Measurements from ENCODE around the gene PRKCQ. TPM values are rescaled to one million over a fixed set of nuclear protein-coding genes. Genes with fewer than 3 reads are reported as not detected.

PRKCQ gene
- total and polyA plus RNA-seq, 2 of the 8 experiments (the other 6 are each of a cell fraction or from before 2014, with no cell fraction given) = 9.1 to 22.6 TPM

GRCh38 chr10:6563075-6563474, 17.0 kb downstream of the PRKCQ start:
- no peak overlapping the region; the same call in none of the 2 replicates for H2BK12ac ChIP-seq (ENCODE audit: low read depth, low read length)
- H3K4me2 ChIP-seq (ENCODE audit: insufficient read depth in 1 of 2, low read depth in 2 of 2, low read length in 2 of 2) = no peak overlapping the region
- H3K23ac ChIP-seq (ENCODE audit: insufficient read length) = no peak overlapping the region
- H2BK5ac ChIP-seq (ENCODE audit: low read depth, low read length) = no peak overlapping the region
- ChIA-PET POLR2A (ENCODE audit: partially characterized antibody) (no interaction called here), CTCF (ENCODE audit: partially characterized antibody) (interaction anchor here (0.6 to 1.4 kb wide), 4 partner anchors 8 to 154 kb away, joined by 3 to 5 read pairs (median 4); no protein-coding TSS in a partner anchor)
- no peak overlapping the region for H2AK5ac ChIP-seq (ENCODE audit: low read depth, low read length)
- WGBS, 2 experiments (ENCODE audit: extremely low coverage in 1 of 2, insufficient coverage in 1 of 2, insufficient read length in 1 of 2, insufficient replicate concordance in 2 of 2, low coverage in 1 of 2, low lambda C conversion rate in 2 of 2, missing lambda C conversion rate in 1 of 2) = 88% methylated on average over 7 of the region's 7 CpGs; no CpG with 5 or more reads in 1 of the 2 experiments
- H2BK20ac ChIP-seq (ENCODE audit: low read length) = no peak overlapping the region
- no peaks in the 10 kb centered on the region for H3K27me3 ChIP-seq (replicated peaks in 1 of 4; ENCODE audit: control insufficient read depth in 3 of 4, extremely low read depth in 1 of 4, insufficient read depth in 3 of 4, low read length in 3 of 4)
- H3K9ac ChIP-seq (replicated peaks in 1 of 4; ENCODE audit: extremely low read depth in 1 of 4, low read depth in 3 of 4, low read length in 3 of 4) = no peak overlapping the region
- no peak overlapping the region for H3K14ac ChIP-seq (ENCODE audit: insufficient read length)
- H4K20me1 ChIP-seq (replicated peaks in 1 of 2; ENCODE audit: control insufficient read depth in 1 of 2, insufficient read depth in 2 of 2, low read length in 2 of 2) = peaks cover 0 to 5% of the 10 kb centered on the region in 2 experiments
- H3K79me1 ChIP-seq (ENCODE audit: low read depth, low read length) = peaks cover 11% of the 10 kb centered on the region
- peaks cover 0 to 5% of the 10 kb centered on the region in 2 experiments; a peak in 2 of 4 replicates for H3K79me2 ChIP-seq (ENCODE audit: control insufficient read depth in 1 of 2, insufficient read depth in 2 of 2, low read length in 2 of 2)
- H3K36me3 ChIP-seq (ENCODE audit: control insufficient read depth in 2 of 4, insufficient read depth in 4 of 4, low read length in 3 of 4) = no peaks in the 10 kb centered on the region
- no peaks in the 10 kb centered on the region for H3K9me3 ChIP-seq (ENCODE audit: insufficient read depth in 2 of 2, low read depth in 1 of 2, low read length in 1 of 2)
- no peak for DNase-seq (ENCODE audit: low read depth in 1 of 2, low spot score in 2 of 2)
- no peak overlapping the region for H2AFZ ChIP-seq (ENCODE audit: low read length)
- H3K23me2 ChIP-seq (ENCODE audit: low read depth, low read length) = no peaks in the 10 kb centered on the region
- H3K18ac ChIP-seq (ENCODE audit: extremely low read depth, low read length) = no peak overlapping the region
- H3K4me1 ChIP-seq (replicated peaks in 1 of 4; ENCODE audit: control insufficient read depth in 3 of 4, insufficient read depth in 4 of 4, low read length in 3 of 4) = peaks cover 0 to 10% (median 3%) of the 10 kb centered on the region in 4 experiments; a peak in 4 of 7 replicates
- no peak overlapping the region for H4K5ac ChIP-seq (ENCODE audit: insufficient read length, low read depth, low read length)
- H2BK120ac ChIP-seq (replicated peaks; ENCODE audit: low read depth, low read length) = no peak overlapping the region
- no peak overlapping the region for H3K56ac ChIP-seq (replicated peaks; ENCODE audit: insufficient read length, low read depth, low read length)
- no peak overlapping the region for H3K4ac ChIP-seq (replicated peaks; ENCODE audit: insufficient read length, low read depth, low read length)
- H3K27ac ChIP-seq (ENCODE audit: low read depth, low read length) = no peak overlapping the region
- H3K4me3 ChIP-seq (ENCODE audit: extremely low read depth in 1 of 4, insufficient read depth in 2 of 4, low read depth in 3 of 4, low read length in 4 of 4) = no peak overlapping the region
- H2BK15ac ChIP-seq (ENCODE audit: low read length) = no peak overlapping the region
- H4K91ac ChIP-seq (replicated peaks; ENCODE audit: insufficient read length, low read length) = no peak overlapping the region
- FAIRE-seq = no peak
- no peak overlapping the region for H4K8ac ChIP-seq (ENCODE audit: extremely low read depth, insufficient read depth, low read length)
- TF ChIP-seq POLR2AphosphoS5 (IDR thresholded peaks at IDR 0.05; ENCODE audit: low read depth, low read length) (no peak), TAF7 (optimal IDR thresholded peaks at IDR 0.05; ENCODE audit: borderline replicate concordance, low read depth, low read length) (no peak), USF2 (IDR thresholded peaks at IDR 0.05; ENCODE audit: low read length) (no peak), JUND (IDR thresholded peaks at IDR 0.05; ENCODE audit: low read length) (no peak), CBX5 (IDR thresholded peaks at IDR 0.05; ENCODE audit: low read depth, low read length) (no peak), RXRA (IDR thresholded peaks at IDR 0.05; ENCODE audit: insufficient read depth, low read depth, low read length) (no peak), SAP30 (IDR thresholded peaks at IDR 0.05; ENCODE audit: insufficient read depth, insufficient replicate concordance, low read length) (no peak), KDM1A (IDR thresholded peaks at IDR 0.05; ENCODE audit: borderline replicate concordance, low read length) (no peak)
